NCI-H2196 treated with DMSO at 0.1 percent for 48 hours (cell line): Measurements from ENCODE around the gene SH3BP2.
A peak's percentile ranks its signal among the peaks of the same experiment; 100 is the strongest.

ENCODE experiments used
- DNase-seq: peaks from one replicate; lab custom pipeline; 2025; ENCODE audit not compliant: unreplicated experiment; lab: John Stamatoyannopoulos, UW

SH3BP2 gene

GRCh38 chr4:2792711-2793585 is at the start of gene SH3BP2:
SH3BP2 (plus strand) TSS chr4:2793085; CDS start chr4:2820618, 27,533 bp downstream.
- DNase-seq: no peak

GRCh38 chr4:2743518-2744445 is 49.1 kb upstream of the SH3BP2 start:
- no peak for DNase-seq

GRCh38 chr4:2744576-2745270 is 48.2 kb upstream of the SH3BP2 start:
- DNase-seq: no peak

- no peak for DNase-seq
These were observed 47.4 kb upstream of the SH3BP2 start for GRCh38 chr4:2745516-2745915.

- DNase-seq: no peak
These were observed 46.7 kb upstream of the SH3BP2 start for GRCh38 chr4:2745981-2746806.

GRCh38 chr4:2746891-2747695 is 45.8 kb upstream of the SH3BP2 start:
- no peak for DNase-seq

GRCh38 chr4:2750719-2751605 is 41.9 kb upstream of the SH3BP2 start:
- DNase-seq: no peak

- DNase-seq: no peak
These were observed 39.4 kb upstream of the SH3BP2 start for GRCh38 chr4:2753436-2753835.

- no peak for DNase-seq
These were observed 37.8 kb upstream of the SH3BP2 start for GRCh38 chr4:2754848-2755819.

- peak; percentile 75 for DNase-seq
These were observed 36.8 kb upstream of the SH3BP2 start, which contains the start of gene TNIP2 for GRCh38 chr4:2755821-2756690. TNIP2 (minus strand) TSS chr4:2756336; CDS start chr4:2756289, 47 bp downstream.

GRCh38 chr4:2756691-2757350 is 36.1 kb upstream of the SH3BP2 start:
- no peak for DNase-seq

- no peak for DNase-seq
These were observed 35.5 kb upstream of the SH3BP2 start for GRCh38 chr4:2757426-2757825.

- DNase-seq: no peak
These were observed 31.6 kb upstream of the SH3BP2 start for GRCh38 chr4:2761035-2761923.

- DNase-seq: no peak
These were observed 30.8 kb upstream of the SH3BP2 start for GRCh38 chr4:2762048-2762447.
